ENCODE data around the gene ZRSR2.

Gene ZRSR2

DNA sequence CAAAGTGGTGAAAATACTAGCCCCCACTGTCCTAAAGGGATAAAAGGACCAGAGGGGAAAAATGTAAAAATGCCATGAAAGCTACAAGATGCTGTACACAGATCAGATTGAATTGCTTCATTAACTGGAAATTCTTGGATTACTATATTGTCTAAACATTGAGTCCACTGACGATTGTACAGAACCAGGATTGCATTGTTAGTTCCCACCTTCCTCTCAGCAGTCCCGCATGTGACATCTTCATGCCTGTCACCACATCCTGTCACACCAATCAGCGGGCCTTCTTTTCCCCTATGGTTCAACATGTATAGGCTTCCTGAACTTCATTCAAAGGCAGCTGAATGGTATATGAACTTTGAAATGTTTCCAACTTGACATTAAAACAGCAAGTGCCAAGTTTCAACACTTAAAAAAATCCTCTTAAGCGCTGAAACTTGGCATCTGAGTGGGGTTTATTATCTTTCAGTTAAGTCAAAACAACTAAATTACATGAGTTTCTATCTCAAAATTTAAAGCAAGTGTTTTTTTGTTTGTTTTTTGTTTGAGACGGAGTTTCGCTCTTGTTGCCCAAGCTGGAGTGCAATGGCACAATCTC lies 24.6 kb downstream of the ZRSR2 start:
- POLR2A ChIA-PET = no interaction called here
- DNase-seq (ENCODE audit: extremely low spot score) = no peak
- CTCF ChIA-PET = no interaction called here
- TF ChIP-seq ELF4 (IDR thresholded peaks at IDR 0.05) (no peak), LEF1 (IDR thresholded peaks at IDR 0.05; ENCODE audit: borderline replicate concordance) (no peak), HDGF (IDR thresholded peaks at IDR 0.05; ENCODE audit: borderline replicate concordance) (no peak), ZNF384 (IDR thresholded peaks at IDR 0.05) (no peak), L3MBTL2 (conservative IDR thresholded peaks at IDR 0.05) (no peak), CTBP1 (IDR thresholded peaks at IDR 0.05; ENCODE audit: borderline replicate concordance) (no peak), TARDBP (IDR thresholded peaks at IDR 0.05) (no peak), SUZ12 (IDR thresholded peaks at IDR 0.05) (no peak), BHLHE40 (IDR thresholded peaks at IDR 0.05; ENCODE audit: borderline replicate concordance) (no peak), FOXA1 (IDR thresholded peaks at IDR 0.05) (no peak), FOXM1 (IDR thresholded peaks at IDR 0.05; ENCODE audit: borderline replicate concordance) (no peak), SP1 (IDR thresholded peaks at IDR 0.05) (no peak), ARNT (IDR thresholded peaks at IDR 0.05) (no peak)
- TF ChIP-seq, protein P1, sequence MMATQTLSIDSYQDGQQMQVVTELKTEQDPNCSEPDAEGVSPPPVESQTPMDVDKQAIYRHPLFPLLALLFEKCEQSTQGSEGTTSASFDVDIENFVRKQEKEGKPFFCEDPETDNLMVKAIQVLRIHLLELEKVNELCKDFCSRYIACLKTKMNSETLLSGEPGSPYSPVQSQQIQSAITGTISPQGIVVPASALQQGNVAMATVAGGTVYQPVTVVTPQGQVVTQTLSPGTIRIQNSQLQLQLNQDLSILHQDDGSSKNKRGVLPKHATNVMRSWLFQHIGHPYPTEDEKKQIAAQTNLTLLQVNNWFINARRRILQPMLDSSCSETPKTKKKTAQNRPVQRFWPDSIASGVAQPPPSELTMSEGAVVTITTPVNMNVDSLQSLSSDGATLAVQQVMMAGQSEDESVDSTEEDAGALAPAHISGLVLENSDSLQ (IDR thresholded peaks at IDR 0.05) = no peak

DNA sequence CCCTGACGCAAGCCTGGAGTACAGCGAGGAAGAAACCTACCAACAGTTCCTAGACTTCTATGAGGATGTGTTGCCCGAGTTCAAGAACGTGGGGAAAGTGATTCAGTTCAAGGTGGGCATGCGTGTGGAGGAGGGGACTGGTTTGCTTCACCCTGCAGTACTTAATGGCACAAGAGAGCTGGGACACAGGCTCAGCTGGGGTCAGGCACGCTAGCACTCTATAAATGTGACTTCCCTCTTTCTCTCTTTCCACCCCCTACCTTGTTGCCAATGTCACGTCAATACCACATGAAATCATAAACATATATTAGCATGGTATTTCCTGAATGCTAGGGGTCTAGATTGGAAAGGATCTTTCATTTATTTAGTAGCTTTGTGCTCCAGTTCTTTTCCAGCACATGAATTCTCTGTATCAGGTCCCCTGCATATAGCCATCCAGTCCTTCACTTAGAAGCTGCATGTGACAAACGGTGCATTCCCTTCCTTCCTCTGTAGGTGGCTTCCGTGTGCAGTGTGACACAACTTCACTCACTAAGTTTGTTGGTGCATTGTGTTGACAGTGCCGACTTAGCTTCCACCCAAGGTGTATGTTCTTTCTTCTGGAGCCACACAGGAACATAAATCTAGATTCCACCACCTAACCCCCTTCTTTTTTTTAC lies 25.6 kb downstream of the ZRSR2 start:
- POLR2A ChIA-PET = no interaction called here
- TF ChIP-seq FOXK2 (IDR thresholded peaks at IDR 0.05) (no peak), SP1 (IDR thresholded peaks at IDR 0.05) (no peak), HDGF (IDR thresholded peaks at IDR 0.05; ENCODE audit: borderline replicate concordance) (no peak), ARNT (IDR thresholded peaks at IDR 0.05) (no peak), TARDBP (IDR thresholded peaks at IDR 0.05) (no peak), LEF1 (IDR thresholded peaks at IDR 0.05; ENCODE audit: borderline replicate concordance) (no peak), ELF4 (IDR thresholded peaks at IDR 0.05) (no peak), ZNF384 (IDR thresholded peaks at IDR 0.05) (no peak), L3MBTL2 (conservative IDR thresholded peaks at IDR 0.05) (no peak), FOXM1 (IDR thresholded peaks at IDR 0.05; ENCODE audit: borderline replicate concordance) (no peak), CTBP1 (IDR thresholded peaks at IDR 0.05; ENCODE audit: borderline replicate concordance) (no peak), BHLHE40 (IDR thresholded peaks at IDR 0.05; ENCODE audit: borderline replicate concordance) (no peak), FOXA1 (IDR thresholded peaks at IDR 0.05) (no peak)
- TF ChIP-seq, protein P1 (IDR thresholded peaks at IDR 0.05) = no peak
- DNase-seq (ENCODE audit: extremely low spot score) = peak; percentile 46
- CTCF ChIA-PET = interaction anchor here (0.8 to 1.4 kb wide), 2 partner anchors 11 to 14 kb away, joined by 3 read pairs; no protein-coding TSS in a partner anchor

DNA sequence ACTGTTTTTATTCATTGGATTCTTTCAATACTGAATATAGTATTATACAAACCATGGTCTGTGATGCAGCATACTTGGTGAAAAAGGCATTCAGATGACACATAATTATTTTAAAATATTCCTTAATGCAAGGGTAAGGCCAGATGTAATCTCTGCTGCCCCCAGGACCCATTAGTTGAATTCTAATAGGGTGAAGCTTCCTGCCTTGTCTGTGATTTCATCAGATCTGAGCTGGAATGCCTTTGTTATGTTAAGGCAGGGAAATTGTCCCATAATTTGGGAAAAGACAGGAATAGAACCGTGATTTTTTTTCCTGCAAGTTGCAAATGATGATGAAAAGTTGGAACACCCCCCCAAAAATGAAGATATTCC lies 26.1 kb downstream of the ZRSR2 start:
- ChIA-PET CTCF (interaction anchor here (0.8 to 1.4 kb wide), 2 partner anchors 11 to 13 kb away, joined by 3 read pairs; no protein-coding TSS in a partner anchor), POLR2A (no interaction called here)
- TF ChIP-seq L3MBTL2 (conservative IDR thresholded peaks at IDR 0.05) = no peak
- no peak for TF ChIP-seq ARNT (IDR thresholded peaks at IDR 0.05)
- no peak for TF ChIP-seq ZNF384 (IDR thresholded peaks at IDR 0.05)
- TF ChIP-seq NFRKB (IDR thresholded peaks at IDR 0.05) = no peak
- TF ChIP-seq CTBP1 (IDR thresholded peaks at IDR 0.05; ENCODE audit: borderline replicate concordance) = no peak
- TF ChIP-seq SUZ12 (IDR thresholded peaks at IDR 0.05) = no peak
- TF ChIP-seq TARDBP (IDR thresholded peaks at IDR 0.05) = no peak
- TF ChIP-seq, protein P1 (IDR thresholded peaks at IDR 0.05) = no peak
- TF ChIP-seq HDGF (IDR thresholded peaks at IDR 0.05; ENCODE audit: borderline replicate concordance) = no peak
- TF ChIP-seq FOXA1 (IDR thresholded peaks at IDR 0.05) = no peak
- DNase-seq (ENCODE audit: extremely low spot score) = no peak

- CTCF ChIA-PET = no interaction called here
- DNase-seq (ENCODE audit: extremely low spot score) = no peak
- POLR2A ChIA-PET = no interaction called here
- no peak for TF ChIP-seq TARDBP (IDR thresholded peaks at IDR 0.05)
- TF ChIP-seq L3MBTL2 (conservative IDR thresholded peaks at IDR 0.05) = no peak
- no peak for TF ChIP-seq NFRKB (IDR thresholded peaks at IDR 0.05)
- TF ChIP-seq BHLHE40 (IDR thresholded peaks at IDR 0.05; ENCODE audit: borderline replicate concordance) = no peak
- TF ChIP-seq FOXK2 (IDR thresholded peaks at IDR 0.05) = no peak
- no peak for TF ChIP-seq FOXM1 (IDR thresholded peaks at IDR 0.05; ENCODE audit: borderline replicate concordance)
- TF ChIP-seq, protein P1 (IDR thresholded peaks at IDR 0.05) = no peak
- TF ChIP-seq ZNF384 (IDR thresholded peaks at IDR 0.05) = no peak
Measured at GRCh38 chrX:15816886-15817285, 26.6 kb downstream of the ZRSR2 start.

GRCh38 chrX:15820106-15821073 lies 30.1 kb downstream of the ZRSR2 start:
- POLR2A ChIA-PET = no interaction called here
- TF ChIP-seq BHLHE40 (IDR thresholded peaks at IDR 0.05; ENCODE audit: borderline replicate concordance) = no peak
- TF ChIP-seq, protein P1 (IDR thresholded peaks at IDR 0.05) = no peak
- TF ChIP-seq FOXA1 (IDR thresholded peaks at IDR 0.05) = no peak
- CTCF ChIA-PET = no interaction called here
- DNase-seq (ENCODE audit: extremely low spot score) = no peak
